Ishikawa (cell line): ENCODE data around the gene TMEM117.

Experiments
- EP300 ChIP-seq: IDR thresholded peaks from 2 replicates; pipeline ENCODE4 v1.6.1; 2012; ENCODE audit warnings: borderline replicate concordance
- TAF1 ChIP-seq: IDR thresholded peaks from 2 replicates; pipeline ENCODE4 v1.6.1; 2012; ENCODE audit warnings: low read depth, mild to moderate bottlenecking
- TF ChIP-seq, protein P1 (sequence below): IDR thresholded peaks from 2 replicates; pipeline ENCODE4 v1.6.1; 2012; ENCODE audit warnings: low read depth, mild to moderate bottlenecking
- TF ChIP-seq, protein P2 (sequence below): IDR thresholded peaks from 2 replicates; pipeline ENCODE4 v1.6.1; 2012

DNA sequence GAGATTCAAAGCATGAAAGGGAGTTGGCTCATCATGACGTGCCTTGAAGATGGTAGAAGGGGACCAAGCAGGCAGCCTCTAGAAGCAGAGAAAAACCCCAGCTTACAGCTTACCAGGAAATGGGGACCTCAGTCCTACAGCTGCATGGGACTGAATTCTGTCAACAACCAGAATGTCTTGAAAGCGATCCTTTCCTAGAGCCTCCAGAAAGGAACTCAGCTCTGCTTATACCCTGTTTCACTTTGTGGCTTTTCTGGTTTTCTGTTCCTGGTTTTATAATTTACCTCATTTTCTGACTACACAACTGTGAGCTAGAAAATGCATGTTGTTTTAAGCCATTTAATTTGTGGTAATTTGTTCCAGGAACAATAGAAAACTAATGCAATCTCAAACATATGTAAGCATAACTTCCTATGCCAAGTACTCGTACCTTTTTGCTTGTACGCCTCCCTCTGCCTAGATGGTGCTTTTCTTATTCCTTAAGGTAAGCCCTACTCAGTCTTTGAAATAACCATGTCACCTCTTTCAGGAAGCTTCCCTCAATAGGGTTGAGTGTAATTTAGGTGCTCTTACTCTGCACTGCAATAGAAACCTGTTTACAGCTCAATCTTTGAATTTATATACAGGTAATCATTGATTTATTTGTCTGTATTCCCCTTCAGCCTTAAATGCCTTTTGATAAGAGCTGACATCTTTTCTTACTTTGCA, 348.8 kb downstream of the TMEM117 start:
- TF ChIP-seq TAF1 (no peak), EP300 (no peak)
- TF ChIP-seq, protein P1, sequence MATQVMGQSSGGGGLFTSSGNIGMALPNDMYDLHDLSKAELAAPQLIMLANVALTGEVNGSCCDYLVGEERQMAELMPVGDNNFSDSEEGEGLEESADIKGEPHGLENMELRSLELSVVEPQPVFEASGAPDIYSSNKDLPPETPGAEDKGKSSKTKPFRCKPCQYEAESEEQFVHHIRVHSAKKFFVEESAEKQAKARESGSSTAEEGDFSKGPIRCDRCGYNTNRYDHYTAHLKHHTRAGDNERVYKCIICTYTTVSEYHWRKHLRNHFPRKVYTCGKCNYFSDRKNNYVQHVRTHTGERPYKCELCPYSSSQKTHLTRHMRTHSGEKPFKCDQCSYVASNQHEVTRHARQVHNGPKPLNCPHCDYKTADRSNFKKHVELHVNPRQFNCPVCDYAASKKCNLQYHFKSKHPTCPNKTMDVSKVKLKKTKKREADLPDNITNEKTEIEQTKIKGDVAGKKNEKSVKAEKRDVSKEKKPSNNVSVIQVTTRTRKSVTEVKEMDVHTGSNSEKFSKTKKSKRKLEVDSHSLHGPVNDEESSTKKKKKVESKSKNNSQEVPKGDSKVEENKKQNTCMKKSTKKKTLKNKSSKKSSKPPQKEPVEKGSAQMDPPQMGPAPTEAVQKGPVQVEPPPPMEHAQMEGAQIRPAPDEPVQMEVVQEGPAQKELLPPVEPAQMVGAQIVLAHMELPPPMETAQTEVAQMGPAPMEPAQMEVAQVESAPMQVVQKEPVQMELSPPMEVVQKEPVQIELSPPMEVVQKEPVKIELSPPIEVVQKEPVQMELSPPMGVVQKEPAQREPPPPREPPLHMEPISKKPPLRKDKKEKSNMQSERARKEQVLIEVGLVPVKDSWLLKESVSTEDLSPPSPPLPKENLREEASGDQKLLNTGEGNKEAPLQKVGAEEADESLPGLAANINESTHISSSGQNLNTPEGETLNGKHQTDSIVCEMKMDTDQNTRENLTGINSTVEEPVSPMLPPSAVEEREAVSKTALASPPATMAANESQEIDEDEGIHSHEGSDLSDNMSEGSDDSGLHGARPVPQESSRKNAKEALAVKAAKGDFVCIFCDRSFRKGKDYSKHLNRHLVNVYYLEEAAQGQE: no peak
- TF ChIP-seq, protein P2, sequence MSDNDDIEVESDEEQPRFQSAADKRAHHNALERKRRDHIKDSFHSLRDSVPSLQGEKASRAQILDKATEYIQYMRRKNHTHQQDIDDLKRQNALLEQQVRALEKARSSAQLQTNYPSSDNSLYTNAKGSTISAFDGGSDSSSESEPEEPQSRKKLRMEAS: no peak
